ENCODE results near the gene ATP11B.
"Not testable (repeated sequence)": the region's sequence is repeated elsewhere in the genome, so short reads cannot be mapped to it uniquely, and the experiment has no call there.

The ATP11B gene

DNA sequence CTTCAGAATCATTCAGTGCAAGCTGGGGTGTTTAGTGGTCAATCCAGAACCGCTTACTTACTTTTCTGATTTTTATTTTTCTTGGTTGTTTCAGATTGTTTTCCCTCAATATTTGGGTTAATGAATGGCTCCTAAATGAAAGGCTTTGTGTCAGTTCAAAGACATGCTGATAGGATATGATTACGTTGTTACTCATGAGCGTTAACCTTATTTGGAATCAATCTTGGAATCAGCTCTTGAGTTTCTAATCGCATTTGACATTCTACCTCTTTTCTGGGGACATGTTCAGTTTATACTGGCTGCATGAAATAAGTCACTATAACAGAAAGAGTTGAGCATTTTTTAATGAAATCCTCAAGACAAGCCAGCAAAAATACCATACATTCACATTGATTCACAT is 50.2 kb downstream of the ATP11B start:
- DNase-seq, result no peak

DNA sequence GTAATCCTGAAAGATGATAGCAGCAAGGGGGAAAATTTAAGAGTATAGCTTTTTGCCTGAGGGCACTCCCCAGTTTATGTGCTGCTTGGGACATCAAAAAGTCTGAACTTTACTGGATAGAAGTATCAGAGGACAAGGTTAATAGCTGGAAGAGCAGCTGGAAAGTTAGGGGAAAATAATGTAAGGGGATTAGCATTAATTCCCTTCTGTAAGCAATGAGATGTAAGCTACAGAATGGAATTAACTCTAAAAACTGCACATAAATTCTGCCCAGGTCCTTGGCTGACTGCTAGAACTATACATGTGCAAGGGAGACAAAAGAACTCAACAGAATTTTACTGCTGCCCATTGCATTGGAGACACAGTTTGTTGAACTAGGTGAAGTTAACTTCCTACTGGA is 55.6 kb downstream of the ATP11B start:
- no peak for DNase-seq

DNA sequence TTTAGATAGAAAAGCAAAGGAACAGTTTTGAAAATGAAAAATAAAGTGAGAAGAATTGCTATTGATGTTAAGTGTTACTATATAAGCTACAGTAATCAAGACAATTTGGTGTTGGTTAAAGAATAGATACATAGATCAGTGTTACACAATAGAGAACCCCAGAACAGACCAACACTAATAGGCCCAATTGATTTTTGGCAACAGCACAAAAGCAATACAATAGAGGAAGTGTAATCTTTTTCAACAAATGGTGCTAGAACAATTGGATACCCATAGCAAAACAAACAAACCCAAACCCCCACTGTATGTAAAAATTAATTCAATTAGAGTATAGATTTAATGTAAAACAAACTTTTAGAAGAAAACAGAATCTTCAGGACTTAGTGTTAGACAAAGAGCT is 61.8 kb downstream of the ATP11B start:
- no peak for DNase-seq

- DNase-seq, result no peak
Measured at GRCh38 chr3:182861348-182861747, 68.0 kb downstream of the ATP11B start.

DNA sequence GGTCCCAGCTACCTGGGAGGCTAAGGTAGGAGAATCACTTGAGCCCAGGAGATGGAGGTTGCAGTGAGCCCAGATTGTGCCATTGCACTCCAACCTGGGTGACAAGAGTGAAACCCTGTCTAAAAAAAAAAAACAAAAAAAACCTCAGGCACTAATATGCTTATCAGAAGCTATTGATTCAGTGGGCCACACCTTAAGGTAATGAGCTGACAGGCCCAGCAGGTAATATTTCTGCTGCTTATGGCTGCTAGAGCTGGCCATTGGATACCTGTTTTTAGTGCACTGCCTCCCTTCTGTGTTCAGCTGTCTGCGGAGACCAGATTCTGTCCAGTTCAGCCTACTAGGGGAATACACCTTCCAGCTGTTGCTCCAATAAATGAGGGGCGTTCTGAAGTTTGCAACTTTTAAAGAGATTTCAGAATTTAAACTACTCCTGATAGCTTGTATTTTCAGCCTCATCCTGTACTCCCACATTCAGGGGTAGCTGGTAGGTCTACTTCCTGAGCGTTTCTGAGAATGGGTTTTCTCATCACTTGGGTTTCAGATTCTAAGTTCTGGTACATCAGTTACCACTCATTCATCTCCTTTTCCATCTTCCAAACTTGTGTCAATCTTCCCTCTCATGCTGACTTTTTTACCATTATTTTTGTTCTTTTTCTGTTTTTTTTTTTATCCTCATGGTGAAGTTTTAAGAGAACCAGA is 69.0 kb downstream of the ATP11B start:
- no peak for DNase-seq

DNA sequence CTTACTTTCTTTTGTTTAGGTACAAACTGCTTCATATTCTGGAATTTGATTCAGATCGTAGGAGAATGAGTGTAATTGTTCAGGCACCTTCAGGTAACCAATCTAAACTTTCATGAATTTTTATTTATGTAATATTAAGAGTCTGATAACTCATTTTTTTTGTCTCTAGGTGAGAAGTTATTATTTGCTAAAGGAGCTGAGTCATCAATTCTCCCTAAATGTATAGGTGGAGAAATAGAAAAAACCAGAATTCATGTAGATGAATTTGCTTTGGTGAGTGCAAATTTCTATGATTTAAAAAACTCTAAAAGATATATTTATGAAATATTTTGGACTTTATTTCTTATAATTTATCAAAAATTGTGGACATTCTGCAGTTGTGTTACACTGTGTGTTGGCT is 75.8 kb downstream of the ATP11B start:
- no peak for DNase-seq

GRCh38 chr3:182870917-182871316 is 77.6 kb downstream of the ATP11B start:
- DNase-seq, result not testable (repeated sequence)

DNA sequence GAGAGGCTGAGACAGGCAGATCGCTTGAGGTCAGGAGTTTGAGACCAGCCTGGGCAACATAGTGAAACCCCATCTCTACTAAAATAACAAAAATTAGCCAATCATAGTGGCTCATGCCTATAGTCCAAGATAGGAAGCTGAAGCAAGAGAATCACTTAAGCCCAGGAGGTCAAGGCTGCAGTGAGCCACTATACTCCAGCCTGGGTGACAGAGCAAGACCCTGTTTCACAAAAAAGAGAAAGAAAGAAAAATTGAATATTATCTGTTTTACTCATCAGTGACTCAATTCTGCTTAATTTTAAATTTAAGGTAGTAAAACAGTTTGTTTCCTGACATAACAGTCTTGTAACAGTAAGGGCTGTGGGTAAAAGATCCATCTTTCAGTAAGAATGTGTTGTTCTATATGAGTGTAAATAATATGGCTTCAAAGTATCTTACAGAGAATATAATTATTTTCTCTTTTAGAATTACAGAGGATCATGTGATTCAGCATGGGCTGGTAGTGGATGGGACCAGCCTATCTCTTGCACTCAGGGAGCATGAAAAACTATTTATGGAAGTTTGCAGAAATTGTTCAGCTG is 85.8 kb downstream of the ATP11B start:
- no peak for DNase-seq

GRCh38 chr3:182886497-182886896 is 93.2 kb downstream of the ATP11B start:
- no peak for DNase-seq

DNA sequence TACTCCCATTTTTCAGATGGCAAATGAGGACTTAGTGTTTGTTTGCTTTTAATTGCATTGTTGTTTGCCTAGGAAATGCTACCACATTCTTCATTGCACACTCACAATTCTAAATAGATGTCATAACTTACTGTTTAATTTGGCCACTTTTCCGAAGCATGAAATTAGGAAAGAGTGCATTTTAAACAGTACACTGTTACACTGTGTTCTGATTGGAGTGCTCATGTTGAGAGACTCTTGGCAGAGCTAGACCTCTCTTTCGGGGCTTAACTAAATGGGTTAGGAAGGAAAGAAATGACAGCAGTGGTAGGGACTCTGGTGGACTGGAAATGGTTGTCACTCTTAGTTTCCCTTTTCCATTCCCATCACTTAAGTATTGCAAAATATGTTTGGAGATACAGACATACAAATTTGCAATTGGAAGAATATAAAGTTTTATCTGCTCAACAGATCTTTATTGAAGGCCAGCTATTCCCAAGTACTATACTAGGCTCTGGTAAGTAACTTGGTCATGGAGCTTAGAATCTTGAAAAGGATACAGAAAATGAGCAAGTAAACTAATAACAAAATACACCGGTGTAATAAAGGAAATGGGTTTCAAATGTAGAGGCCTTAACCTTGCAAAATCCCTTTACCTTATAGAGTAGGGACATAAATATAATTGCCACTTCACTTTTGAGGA is 96.8 kb downstream of the ATP11B start:
- no peak for DNase-seq

DNA sequence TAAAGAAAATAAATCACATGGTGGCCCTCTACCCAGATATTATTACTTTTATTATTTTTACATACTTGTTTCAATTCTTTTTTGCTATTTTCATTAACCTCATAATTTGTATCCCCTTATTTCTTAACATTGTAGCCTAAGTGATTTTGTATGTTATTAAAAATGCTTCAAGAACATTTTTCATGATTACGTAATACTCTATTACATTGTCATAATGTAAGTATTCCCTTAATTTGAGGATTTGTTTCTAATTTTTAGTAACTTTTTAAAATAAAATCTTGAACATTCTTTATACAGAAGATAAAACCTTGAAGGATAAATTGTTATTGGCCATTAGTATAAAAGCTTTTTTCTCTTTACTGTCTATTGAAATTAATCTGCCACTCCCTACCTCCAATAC is 98.1 kb downstream of the ATP11B start:
- DNase-seq, result no peak

DNA sequence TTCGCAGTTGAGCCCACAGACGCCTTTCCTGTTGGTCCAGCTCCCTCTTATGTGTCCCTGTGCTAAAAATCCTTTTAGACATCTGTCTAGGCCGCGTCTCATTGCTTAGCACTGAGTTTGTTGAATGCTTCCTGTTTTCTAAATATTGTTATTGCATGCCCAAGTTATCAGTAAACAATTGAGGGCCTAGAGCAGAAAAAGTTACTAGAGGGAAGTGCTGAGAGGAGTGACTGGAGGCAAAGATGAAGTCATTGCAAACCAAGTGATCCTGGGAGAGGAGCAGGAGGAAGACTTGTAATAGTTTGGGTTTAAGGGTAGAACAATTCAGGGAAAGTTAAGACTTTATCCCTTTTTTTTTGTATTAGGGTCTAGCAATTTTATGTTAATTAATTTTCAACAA is 98.9 kb downstream of the ATP11B start:
- no peak for DNase-seq

DNA sequence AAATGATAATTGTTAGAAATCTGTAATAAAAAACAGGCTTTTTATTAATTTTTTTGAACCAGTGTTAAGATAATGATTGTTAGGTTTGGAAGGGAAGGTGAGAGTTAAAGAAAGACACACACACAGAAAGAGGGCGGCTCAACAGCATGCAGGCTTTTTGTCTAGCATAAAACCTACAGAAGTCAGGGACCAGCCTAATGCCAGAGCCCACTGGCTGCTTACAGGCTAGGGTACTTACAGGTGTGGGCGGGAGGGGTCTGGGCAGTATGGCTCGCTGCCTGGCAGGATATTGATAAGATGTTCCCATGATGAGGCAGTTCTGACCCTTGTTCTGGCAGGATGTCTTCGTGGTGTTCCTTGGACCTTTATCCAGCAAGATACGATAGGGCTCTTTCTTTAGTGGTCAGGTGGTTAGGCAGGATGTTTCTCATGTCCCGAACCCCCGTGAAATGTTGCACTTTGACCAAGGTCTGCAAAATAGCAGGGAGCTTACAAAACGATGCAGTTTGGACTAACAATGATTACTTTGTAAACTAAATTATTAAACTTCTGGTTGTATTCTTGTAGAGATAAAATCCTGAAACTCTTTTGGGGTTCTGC is 102.3 kb downstream of the ATP11B start:
- no peak for DNase-seq

DNA sequence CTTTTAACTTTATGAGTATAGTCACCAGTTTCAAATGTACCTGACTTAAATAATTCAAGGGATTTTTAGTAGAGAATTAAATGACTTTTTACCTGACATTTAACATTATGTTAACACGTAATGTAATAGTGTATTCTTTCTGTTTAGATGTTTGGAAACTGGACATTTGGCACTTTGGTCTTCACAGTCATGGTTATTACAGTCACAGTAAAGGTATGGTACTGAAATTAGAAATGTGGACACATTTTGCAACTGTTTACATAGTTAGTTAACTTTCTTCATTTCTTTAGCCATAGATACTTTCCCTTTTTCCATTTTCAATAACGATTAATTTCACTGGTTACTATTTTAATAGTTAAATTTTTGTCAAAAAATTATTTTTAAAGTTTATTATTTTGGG is 103.2 kb downstream of the ATP11B start:
- DNase-seq, result no peak

DNA sequence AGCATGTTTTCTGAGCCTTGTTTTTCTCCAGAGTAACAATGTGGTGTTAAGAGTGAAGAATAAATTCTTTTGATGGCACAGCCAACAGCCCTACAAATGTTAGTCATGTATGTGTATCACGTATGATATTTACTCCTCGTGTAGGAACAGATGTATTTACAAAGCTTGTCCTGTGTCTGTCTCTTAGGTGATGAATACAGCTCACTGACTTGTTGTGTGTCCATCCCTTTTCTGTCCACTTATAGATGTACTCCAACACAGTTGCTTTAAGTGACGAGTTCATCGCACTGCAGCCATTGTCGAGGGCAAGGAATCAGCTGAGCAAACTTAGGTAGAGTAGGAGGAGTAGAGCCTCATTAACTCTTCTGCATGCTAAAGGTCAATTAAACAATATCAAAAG is 108.9 kb downstream of the ATP11B start:
- no peak for DNase-seq

- DNase-seq, result no peak
Measured at GRCh38 chr3:182904164-182904563, 110.9 kb downstream of the ATP11B start.

- no peak for DNase-seq
Measured at GRCh38 chr3:182905623-182906022, 112.3 kb downstream of the ATP11B start.

DNA sequence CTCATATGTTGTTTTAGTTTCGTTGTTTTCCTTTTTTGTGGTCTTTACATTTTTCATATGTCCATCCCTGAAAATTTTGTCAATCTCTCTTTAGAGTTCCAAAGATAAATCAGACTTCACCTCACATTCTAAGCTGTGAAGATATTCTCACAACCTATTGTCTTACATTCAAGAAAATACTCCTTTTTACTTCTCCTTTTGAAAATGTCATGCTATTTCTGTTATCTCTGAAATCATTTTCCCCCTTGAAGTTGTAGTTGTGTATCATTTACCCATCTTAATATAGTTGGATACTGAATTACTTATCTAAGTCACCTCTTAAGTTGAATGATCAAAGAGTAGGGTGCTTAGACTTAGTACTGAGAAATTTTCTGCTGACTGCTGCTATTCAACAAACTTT is 112.7 kb downstream of the ATP11B start:
- no peak for DNase-seq

DNA sequence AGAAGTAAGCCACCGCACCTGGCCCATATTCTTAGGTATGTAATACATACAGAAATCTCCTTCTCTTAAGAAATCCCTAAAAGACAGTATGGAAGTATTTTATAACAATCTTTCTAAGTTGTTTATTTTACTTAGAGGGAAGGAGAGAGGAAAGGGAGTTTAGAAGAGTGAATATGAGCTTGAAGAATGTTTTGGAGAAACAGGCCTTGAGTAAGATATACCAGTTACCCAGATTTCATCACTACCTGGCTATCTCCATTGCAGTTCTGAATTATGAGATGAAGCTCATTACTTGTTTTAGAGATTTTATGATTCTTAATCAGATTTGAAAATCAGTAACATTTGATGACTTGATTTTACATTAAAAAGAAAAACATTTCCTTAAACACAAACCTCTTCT is 115.2 kb downstream of the ATP11B start:
- DNase-seq, result no peak

GRCh38 chr3:182909318-182910040 is 116.2 kb downstream of the ATP11B start:
- no peak for DNase-seq

DNA sequence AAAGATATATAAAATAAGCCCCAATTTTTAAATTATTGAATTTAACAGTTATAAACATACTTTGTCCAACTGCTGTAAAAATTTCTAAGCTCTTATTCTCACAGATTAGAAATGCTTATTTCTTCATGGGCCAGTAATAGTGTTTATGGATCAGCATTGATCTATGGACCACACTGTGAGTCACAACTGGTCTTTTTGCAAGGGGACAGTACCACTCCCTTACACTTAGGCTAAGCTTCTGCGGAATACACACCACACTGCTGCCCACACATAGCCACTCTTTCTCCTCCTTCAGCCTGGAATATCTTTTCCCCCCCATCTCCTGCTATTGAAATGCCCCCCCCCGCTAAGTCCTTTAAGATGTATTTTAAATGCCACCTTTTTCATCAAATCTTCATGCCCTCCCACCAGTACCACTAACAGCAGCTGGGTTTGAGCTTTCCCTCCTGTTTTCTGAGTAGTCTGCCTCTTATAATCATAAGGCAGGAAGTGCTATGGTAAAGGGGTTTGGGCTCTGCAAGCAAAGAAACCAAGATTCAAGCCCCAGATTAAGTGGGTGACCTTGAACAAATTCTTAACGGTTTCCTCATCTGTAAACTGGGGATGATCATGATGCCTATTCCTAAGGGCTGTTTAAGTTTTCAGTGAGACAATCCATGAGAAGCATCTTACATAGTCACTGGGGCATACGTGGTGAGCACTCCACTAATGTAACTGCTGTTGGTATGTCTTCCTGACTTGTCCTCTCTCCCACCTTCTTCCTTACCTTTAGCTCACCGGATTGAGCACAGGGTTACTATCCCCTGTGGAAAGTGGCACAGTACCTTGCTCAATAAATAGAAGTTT is 117.9 kb downstream of the ATP11B start:
- DNase-seq, result no peak

- no peak for DNase-seq
Measured at GRCh38 chr3:182911782-182912111, 118.4 kb downstream of the ATP11B start.

GRCh38 chr3:182912474-182912873 is 119.2 kb downstream of the ATP11B start:
- DNase-seq, result no peak
